ENCODE results near the gene PAFAH2. TPM values are rescaled to one million over a fixed set of nuclear protein-coding genes. Genes with fewer than 3 reads are reported as not detected.

PAFAH2 gene
- total RNA-seq, 2 experiments from 2014 or later, result 8.2 to 10.0 TPM

GRCh38 chr1:25922971-25923552 is 74.8 kb downstream of the PAFAH2 start:
- CTCF ChIA-PET, result interaction anchor here (0.9 to 2.7 kb wide), 4 partner anchors 11 to 75 kb away, joined by 3 to 11 read pairs (median 3); partner anchors contain the start of gene PAFAH2

GRCh38 chr1:25922056-25922970 is 75.5 kb downstream of the PAFAH2 start:
- CTCF ChIA-PET, result interaction anchor here (0.9 to 2.7 kb wide), 5 partner anchors 12 to 75 kb away, joined by 3 to 11 read pairs (median 3); partner anchors contain the start of gene PAFAH2
- POLR2A ChIA-PET, result no interaction called here

More at GRCh38 chr1:25922971-25923552, 74.8 kb downstream of the PAFAH2 start:
- POLR2A ChIA-PET, result no interaction called here

GRCh38 chr1:25918615-25919014 is 79.2 kb downstream of the PAFAH2 start:
- ChIA-PET CTCF (interaction anchor here (0.7 to 1.2 kb wide), 2 partner anchors 9 to 19 kb away, joined by 3 to 4 read pairs; no protein-coding TSS in a partner anchor), POLR2A (no interaction called here)

GRCh38 chr1:25917996-25918395 is 79.9 kb downstream of the PAFAH2 start:
- ChIA-PET CTCF (interaction anchor here (0.7 to 1.2 kb wide), 2 partner anchors 9 to 18 kb away, joined by 3 to 4 read pairs; no protein-coding TSS in a partner anchor), POLR2A (no interaction called here)

- POLR2A ChIA-PET, result no interaction called here
- CTCF ChIA-PET, result interaction anchor here (1.0 kb wide), 1 partner anchor 21 kb away, joined by 3 read pairs; no protein-coding TSS in a partner anchor
Measured at GRCh38 chr1:25916460-25916859, 81.4 kb downstream of the PAFAH2 start.

GRCh38 chr1:25914074-25914995 is 83.5 kb downstream of the PAFAH2 start:
- ChIA-PET POLR2A (no interaction called here), CTCF (interaction anchor here (0.5 kb wide), 1 partner anchor 45 kb away, joined by 3 read pairs; no protein-coding TSS in a partner anchor)

GRCh38 chr1:25913206-25913605 is 84.7 kb downstream of the PAFAH2 start:
- ChIA-PET CTCF (interaction anchor here (0.9 kb wide), 1 partner anchor 18 kb away, joined by 5 read pairs; no protein-coding TSS in a partner anchor), POLR2A (no interaction called here)

GRCh38 chr1:25912076-25912831 is 85.6 kb downstream of the PAFAH2 start:
- POLR2A ChIA-PET, result no interaction called here
- CTCF ChIA-PET, result no interaction called here

GRCh38 chr1:25911162-25911561 is 86.7 kb downstream of the PAFAH2 start:
- ChIA-PET CTCF (no interaction called here), POLR2A (no interaction called here)

Other genes with a start within 250 kb of the PAFAH2 start
- 10 to 100 TPM; 10.1 to 10.6 TPM for gene SELENON, start 197.9 kb downstream of the PAFAH2 start, total RNA-seq
- 10 to 100 TPM; 29.7 to 34.1 TPM for gene MTFR1L, start 178.1 kb downstream of the PAFAH2 start, total RNA-seq
- 10 to 100 TPM; 11.1 to 11.3 TPM for gene AUNIP, start 138.6 kb downstream of the PAFAH2 start, total RNA-seq
- 10 to 100 TPM in 1 of 2 experiments, 1 to 10 TPM in 1; 8.9 to 10.3 TPM for gene PAQR7, start 122.4 kb downstream of the PAFAH2 start, total RNA-seq
- gene STMN1, start 91.6 kb downstream of the PAFAH2 start, total RNA-seq, result 100 to 1,000 TPM; 338 to 344 TPM
- gene EXTL1, start 23.7 kb upstream of the PAFAH2 start, total RNA-seq, result not detected
- gene SLC30A2, start 48.1 kb upstream of the PAFAH2 start, total RNA-seq, result not detected
- not detected for gene TRIM63, start 69.6 kb upstream of the PAFAH2 start, total RNA-seq
- gene PDIK1L, start 113.8 kb upstream of the PAFAH2 start, total RNA-seq, result 10 to 100 TPM; 15.4 to 15.7 TPM
- gene FAM110D, start 161.0 kb upstream of the PAFAH2 start, total RNA-seq, result not detected
- not detected for gene C1orf232, start 170.9 kb upstream of the PAFAH2 start, total RNA-seq
- 10 to 100 TPM; 84.2 to 84.8 TPM for gene ZNF593, start 171.8 kb upstream of the PAFAH2 start, total RNA-seq
- gene ZNF593OS, start 173.8 kb upstream of the PAFAH2 start, total RNA-seq, result not detected
- gene CNKSR1, start 179.4 kb upstream of the PAFAH2 start, total RNA-seq, result 1 to 10 TPM in 1 of 2 experiments, under 1 TPM in 1; 0.84 to 1.1 TPM
- gene CATSPER4, start 192.5 kb upstream of the PAFAH2 start, total RNA-seq, result not detected
- gene CEP85, start 236.1 kb upstream of the PAFAH2 start, total RNA-seq, result 10 to 100 TPM; 32.5 to 33.6 TPM